Neural cell (in vitro differentiated cells): Measurements from ENCODE around the gene EVL. TPM values are rescaled to one million over a fixed set of nuclear protein-coding genes. Genes with fewer than 3 reads are reported as not detected.

ENCODE experiments used
- H2AFZ ChIP-seq: fragments of 200-600, 300-800 bp; sonication (generic), shearing (Covaris generic); 2 replicates; pipeline ENCODE4 v1.6.0; 2014; ENCODE audit warnings: low read depth, mild to moderate bottlenecking, antibody characterized with exemption, low read length, moderate library complexity
- H3F3A ChIP-seq: fragments of 200-600 bp; shearing (Covaris generic); 2 replicates; pipeline ENCODE4 v1.6.1; 2016; ENCODE audit warnings: mild to moderate bottlenecking, moderate library complexity, mixed read lengths, antibody characterized with exemption, low read length; ENCODE audit not compliant: insufficient read depth, poor library complexity, severe bottlenecking
- H3K27ac ChIP-seq: fragments of 200-600, 300-800 bp; sonication (generic), shearing (Covaris generic); 2 replicates; pipeline ENCODE4 v1.5.1; 2014; ENCODE audit warnings: mild to moderate bottlenecking, low read length, moderate library complexity
- H3K27me3 ChIP-seq: fragments of 300-800, 200-600 bp; sonication (generic), shearing (Covaris generic); 2 replicates; pipeline ENCODE4 v1.6.0; 2014; ENCODE audit warnings: mild to moderate bottlenecking, low read depth, low read length, moderate library complexity; ENCODE audit not compliant: insufficient read depth
- H3K36me3 ChIP-seq: fragments of 300-800, 200-600 bp; sonication (generic), shearing (Covaris generic); 2 replicates; pipeline ENCODE4 v1.5.1; 2014; ENCODE audit warnings: mild to moderate bottlenecking, antibody characterized with exemption, low read length, moderate library complexity; ENCODE audit not compliant: insufficient read depth
- H3K4me2 ChIP-seq: fragments of 300-800, 200-600 bp; sonication (generic), shearing (Covaris generic); 2 replicates; pipeline ENCODE4 v1.6.0; 2014; ENCODE audit warnings: mild to moderate bottlenecking, low read length
- H3K4me3 ChIP-seq: fragments of 300-800, 200-600 bp; sonication (generic), shearing (Covaris generic); 2 replicates; pipeline ENCODE4 v1.5.1; 2014; ENCODE audit warnings: mild to moderate bottlenecking, low read length, moderate library complexity
- H3K79me2 ChIP-seq: fragments of 200-600 bp; shearing (Covaris generic); replicated peaks from 2 replicates; pipeline ENCODE4 v1.6.0; 2014; ENCODE audit warnings: mild to moderate bottlenecking, low read length, moderate library complexity; ENCODE audit not compliant: insufficient read depth
- H3K9ac ChIP-seq: fragments of 300-800, 200-600 bp; sonication (generic), shearing (Covaris generic); 2 replicates; pipeline ENCODE4 v1.6.1; 2016; ENCODE audit warnings: mild to moderate bottlenecking, low read length, mixed read lengths
- H3K9me2 ChIP-seq: fragments of 200-600 bp; shearing (Covaris generic); 2 replicates; pipeline ENCODE4 v1.6.1; 2016; ENCODE audit warnings: mild to moderate bottlenecking, low read length, mixed read lengths; ENCODE audit not compliant: insufficient read depth
- H3K9me3 ChIP-seq: fragments of 200-600, 300-800 bp; sonication (generic), shearing (Covaris generic); 2 replicates; pipeline ENCODE4 v1.6.1; 2016; ENCODE audit warnings: mild to moderate bottlenecking, mixed run types, low read length, moderate library complexity, mixed read lengths
- H4K20me1 ChIP-seq: fragments of 200-600 bp; shearing (Covaris generic); 2 replicates; pipeline ENCODE4 v1.6.1; 2016; ENCODE audit warnings: mild to moderate bottlenecking, mixed run types; ENCODE audit not compliant: insufficient read depth
- EP300 ChIP-seq: fragments of 450-650 bp; conservative IDR thresholded peaks from 2 replicates; pipeline ENCODE4 v1.6.1; 2014; ENCODE audit warnings: antibody characterized with exemption, mild to moderate bottlenecking, moderate library complexity; ENCODE audit not compliant: poor library complexity, severe bottlenecking
- EZH2 ChIP-seq: fragments of 200-600, 300-800 bp; shearing (Covaris generic), sonication (generic); IDR thresholded peaks from 2 replicates; pipeline ENCODE4 v1.6.1; 2014; ENCODE audit warnings: antibody characterized with exemption, low read length, borderline replicate concordance, mild to moderate bottlenecking; ENCODE audit not compliant: insufficient read depth, poor library complexity, severe bottlenecking
- MXI1 ChIP-seq: fragments of 450-650 bp; conservative IDR thresholded peaks from 2 replicates; pipeline ENCODE4 v1.6.1; 2014; ENCODE audit warnings: antibody characterized with exemption, mild to moderate bottlenecking; ENCODE audit not compliant: poor library complexity, severe bottlenecking
- POLR2AphosphoS5 ChIP-seq: IDR thresholded peaks from 2 replicates; pipeline ENCODE4 v1.6.1; 2012
- RAD21 ChIP-seq: fragments of 450-650 bp; conservative IDR thresholded peaks from 2 replicates; pipeline ENCODE4 v1.6.1; 2014; ENCODE audit warnings: antibody characterized with exemption, mild to moderate bottlenecking, moderate library complexity
- SMC3 ChIP-seq: fragments of 450-650 bp; conservative IDR thresholded peaks from 2 replicates; pipeline ENCODE4 v1.6.1; 2014; ENCODE audit warnings: antibody characterized with exemption, mild to moderate bottlenecking, moderate library complexity; ENCODE audit not compliant: poor library complexity
- TAF1 ChIP-seq: IDR thresholded peaks from 2 replicates; pipeline ENCODE4 v1.6.1; 2012; ENCODE audit warnings: low read depth
- polyA plus RNA-seq: library from polyadenylated mRNA; depleted of rRNA; stranded (reverse); fragments of >200 nt; gene quantifications from 2 replicates; pipeline ENCODE4 v1.2.3, GENCODE V29; 2014
- TF ChIP-seq, protein P1 (sequence below): fragments of 450-650 bp; IDR thresholded peaks from 2 replicates; pipeline ENCODE4 v1.5.1; 2014; ENCODE audit warnings: antibody characterized with exemption, mild to moderate bottlenecking, moderate library complexity; ENCODE audit not compliant: poor library complexity, severe bottlenecking
- TF ChIP-seq, protein P2 (sequence below): IDR thresholded peaks from 2 replicates; pipeline ENCODE4 v1.6.1; 2012; ENCODE audit warnings: borderline replicate concordance

Gene EVL
- polyA plus RNA-seq, 1 donor from 2014 or later, result 387 TPM

DNA sequence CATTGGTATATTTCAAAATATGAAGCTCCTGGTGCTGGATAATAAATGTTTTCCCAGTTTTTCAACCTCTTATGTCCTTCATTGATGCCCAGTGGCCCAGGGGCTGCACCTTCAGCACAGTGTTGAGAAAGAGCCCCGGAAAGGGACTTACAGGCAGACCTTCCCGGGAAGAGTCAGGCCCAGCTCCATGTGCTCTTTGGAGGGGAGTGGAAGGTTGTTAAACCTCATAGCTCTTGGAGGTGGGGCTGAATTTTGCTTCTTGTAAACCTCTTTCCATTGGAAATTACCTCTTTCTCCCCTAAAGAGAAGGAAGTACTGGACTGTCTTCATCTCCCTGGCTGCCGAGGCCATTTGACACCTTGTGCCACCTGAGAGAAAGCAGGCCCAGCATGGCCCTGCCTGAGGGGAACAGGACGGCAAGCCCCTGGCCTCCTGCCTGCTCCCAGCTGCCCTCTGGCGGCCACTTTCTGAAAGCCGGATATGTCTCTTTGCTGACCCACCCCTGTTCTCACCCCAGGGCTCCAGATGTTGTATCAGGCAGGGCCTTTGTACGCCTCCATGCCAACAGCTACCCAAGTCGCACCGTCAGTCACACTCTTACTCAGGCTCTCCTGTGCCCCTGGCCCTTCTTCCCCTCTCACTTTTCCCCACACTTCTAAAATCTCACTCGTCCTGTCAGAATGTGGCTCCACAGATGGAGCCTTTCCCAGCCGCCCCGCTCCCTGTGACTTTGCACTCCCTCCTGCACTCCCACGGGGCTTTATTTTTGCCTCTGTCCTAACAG, 43.0 kb downstream of the EVL start:
- Histone ChIP-seq H3K9me2 (no peaks in the 10 kb centered on the region), H3K27me3 (no peaks in the 10 kb centered on the region), H3K36me3 (no peaks in the 10 kb centered on the region), H3K27ac (no peak overlapping the region), H3F3A (no peaks in the 10 kb centered on the region), H3K9ac (no peak overlapping the region), H3K4me3 (no peak overlapping the region), H2AFZ (no peak overlapping the region), H3K4me2 (no peak overlapping the region), H3K9me3 (no peaks in the 10 kb centered on the region), H4K20me1 (peaks cover 16% of the 10 kb centered on the region), H3K79me2 (peaks cover 4% of the 10 kb centered on the region)
- TF ChIP-seq RAD21, result peak; percentile 71
- no peak for TF ChIP-seq TAF1
- TF ChIP-seq, protein P1, sequence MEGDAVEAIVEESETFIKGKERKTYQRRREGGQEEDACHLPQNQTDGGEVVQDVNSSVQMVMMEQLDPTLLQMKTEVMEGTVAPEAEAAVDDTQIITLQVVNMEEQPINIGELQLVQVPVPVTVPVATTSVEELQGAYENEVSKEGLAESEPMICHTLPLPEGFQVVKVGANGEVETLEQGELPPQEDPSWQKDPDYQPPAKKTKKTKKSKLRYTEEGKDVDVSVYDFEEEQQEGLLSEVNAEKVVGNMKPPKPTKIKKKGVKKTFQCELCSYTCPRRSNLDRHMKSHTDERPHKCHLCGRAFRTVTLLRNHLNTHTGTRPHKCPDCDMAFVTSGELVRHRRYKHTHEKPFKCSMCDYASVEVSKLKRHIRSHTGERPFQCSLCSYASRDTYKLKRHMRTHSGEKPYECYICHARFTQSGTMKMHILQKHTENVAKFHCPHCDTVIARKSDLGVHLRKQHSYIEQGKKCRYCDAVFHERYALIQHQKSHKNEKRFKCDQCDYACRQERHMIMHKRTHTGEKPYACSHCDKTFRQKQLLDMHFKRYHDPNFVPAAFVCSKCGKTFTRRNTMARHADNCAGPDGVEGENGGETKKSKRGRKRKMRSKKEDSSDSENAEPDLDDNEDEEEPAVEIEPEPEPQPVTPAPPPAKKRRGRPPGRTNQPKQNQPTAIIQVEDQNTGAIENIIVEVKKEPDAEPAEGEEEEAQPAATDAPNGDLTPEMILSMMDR, result peak; percentile 77
- peak; percentile 84 for TF ChIP-seq SMC3
- no peak for TF ChIP-seq EP300
- peak; percentile 43 for TF ChIP-seq MXI1
- no peak for TF ChIP-seq POLR2AphosphoS5

DNA sequence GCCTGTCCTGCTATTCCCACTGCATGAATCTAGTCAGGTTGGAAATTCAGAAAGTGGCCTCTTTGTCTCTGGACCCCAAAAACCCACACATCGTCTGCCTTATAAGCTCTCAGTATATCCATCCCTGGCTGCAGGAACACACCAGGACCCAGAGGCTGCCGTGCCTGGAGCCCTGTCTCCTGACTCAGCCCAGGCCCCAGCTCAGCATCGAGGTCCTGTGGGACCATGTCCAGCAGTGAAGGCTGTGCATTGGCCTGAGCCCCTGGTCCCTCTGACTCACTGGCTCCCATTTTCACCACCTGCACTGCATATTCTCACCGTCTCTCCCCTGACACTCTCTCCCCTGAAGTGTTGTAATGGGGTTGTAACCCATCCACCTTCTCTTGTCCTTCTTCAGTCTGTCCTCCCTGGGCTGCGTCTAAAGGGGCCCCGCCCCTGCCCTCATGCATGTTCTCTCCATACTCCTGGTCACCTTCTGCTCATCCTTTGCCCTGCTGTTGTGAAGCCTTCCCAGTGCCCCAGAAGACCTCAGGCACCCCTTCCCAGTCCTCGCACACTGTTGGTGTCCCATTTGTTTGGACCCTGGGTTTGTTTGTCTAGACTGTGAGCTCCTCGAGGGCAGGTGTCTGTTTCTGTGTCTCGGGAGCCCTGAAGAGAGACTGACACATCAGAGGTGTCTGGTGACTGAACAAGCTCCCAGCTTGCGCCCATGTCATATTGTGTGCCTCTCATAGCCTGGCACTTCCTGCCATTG, 43.8 kb downstream of the EVL start:
- H3K27ac ChIP-seq, result no peak overlapping the region
- TF ChIP-seq EZH2 (no peak), EP300 (no peak), MXI1 (no peak), POLR2AphosphoS5 (no peak), RAD21 (no peak), TAF1 (no peak), SMC3 (no peak)
- TF ChIP-seq, protein P2, sequence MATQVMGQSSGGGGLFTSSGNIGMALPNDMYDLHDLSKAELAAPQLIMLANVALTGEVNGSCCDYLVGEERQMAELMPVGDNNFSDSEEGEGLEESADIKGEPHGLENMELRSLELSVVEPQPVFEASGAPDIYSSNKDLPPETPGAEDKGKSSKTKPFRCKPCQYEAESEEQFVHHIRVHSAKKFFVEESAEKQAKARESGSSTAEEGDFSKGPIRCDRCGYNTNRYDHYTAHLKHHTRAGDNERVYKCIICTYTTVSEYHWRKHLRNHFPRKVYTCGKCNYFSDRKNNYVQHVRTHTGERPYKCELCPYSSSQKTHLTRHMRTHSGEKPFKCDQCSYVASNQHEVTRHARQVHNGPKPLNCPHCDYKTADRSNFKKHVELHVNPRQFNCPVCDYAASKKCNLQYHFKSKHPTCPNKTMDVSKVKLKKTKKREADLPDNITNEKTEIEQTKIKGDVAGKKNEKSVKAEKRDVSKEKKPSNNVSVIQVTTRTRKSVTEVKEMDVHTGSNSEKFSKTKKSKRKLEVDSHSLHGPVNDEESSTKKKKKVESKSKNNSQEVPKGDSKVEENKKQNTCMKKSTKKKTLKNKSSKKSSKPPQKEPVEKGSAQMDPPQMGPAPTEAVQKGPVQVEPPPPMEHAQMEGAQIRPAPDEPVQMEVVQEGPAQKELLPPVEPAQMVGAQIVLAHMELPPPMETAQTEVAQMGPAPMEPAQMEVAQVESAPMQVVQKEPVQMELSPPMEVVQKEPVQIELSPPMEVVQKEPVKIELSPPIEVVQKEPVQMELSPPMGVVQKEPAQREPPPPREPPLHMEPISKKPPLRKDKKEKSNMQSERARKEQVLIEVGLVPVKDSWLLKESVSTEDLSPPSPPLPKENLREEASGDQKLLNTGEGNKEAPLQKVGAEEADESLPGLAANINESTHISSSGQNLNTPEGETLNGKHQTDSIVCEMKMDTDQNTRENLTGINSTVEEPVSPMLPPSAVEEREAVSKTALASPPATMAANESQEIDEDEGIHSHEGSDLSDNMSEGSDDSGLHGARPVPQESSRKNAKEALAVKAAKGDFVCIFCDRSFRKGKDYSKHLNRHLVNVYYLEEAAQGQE, result no peak
- TF ChIP-seq, protein P1, result no peak

More for the DNA sequence above, 43.8 kb downstream of the EVL start:
- Histone ChIP-seq H3K79me2 (peaks cover 4% of the 10 kb centered on the region), H3F3A (no peaks in the 10 kb centered on the region), H3K9ac (no peak overlapping the region), H3K9me3 (no peaks in the 10 kb centered on the region), H3K36me3 (no peaks in the 10 kb centered on the region), H2AFZ (no peak overlapping the region), H3K4me3 (no peak overlapping the region), H3K27me3 (no peaks in the 10 kb centered on the region), H4K20me1 (peaks cover 13% of the 10 kb centered on the region), H3K9me2 (no peaks in the 10 kb centered on the region), H3K4me2 (no peak overlapping the region)
